ENCODE results near the gene NCBP2L. TPM values are rescaled to one million over a fixed set of nuclear protein-coding genes. Genes with fewer than 3 reads are reported as not detected.

NCBP2L gene
- total and polyA plus RNA-seq, 9 donors, result 0.20 to 1.6 (median 0.52) TPM; not detected in 1

DNA sequence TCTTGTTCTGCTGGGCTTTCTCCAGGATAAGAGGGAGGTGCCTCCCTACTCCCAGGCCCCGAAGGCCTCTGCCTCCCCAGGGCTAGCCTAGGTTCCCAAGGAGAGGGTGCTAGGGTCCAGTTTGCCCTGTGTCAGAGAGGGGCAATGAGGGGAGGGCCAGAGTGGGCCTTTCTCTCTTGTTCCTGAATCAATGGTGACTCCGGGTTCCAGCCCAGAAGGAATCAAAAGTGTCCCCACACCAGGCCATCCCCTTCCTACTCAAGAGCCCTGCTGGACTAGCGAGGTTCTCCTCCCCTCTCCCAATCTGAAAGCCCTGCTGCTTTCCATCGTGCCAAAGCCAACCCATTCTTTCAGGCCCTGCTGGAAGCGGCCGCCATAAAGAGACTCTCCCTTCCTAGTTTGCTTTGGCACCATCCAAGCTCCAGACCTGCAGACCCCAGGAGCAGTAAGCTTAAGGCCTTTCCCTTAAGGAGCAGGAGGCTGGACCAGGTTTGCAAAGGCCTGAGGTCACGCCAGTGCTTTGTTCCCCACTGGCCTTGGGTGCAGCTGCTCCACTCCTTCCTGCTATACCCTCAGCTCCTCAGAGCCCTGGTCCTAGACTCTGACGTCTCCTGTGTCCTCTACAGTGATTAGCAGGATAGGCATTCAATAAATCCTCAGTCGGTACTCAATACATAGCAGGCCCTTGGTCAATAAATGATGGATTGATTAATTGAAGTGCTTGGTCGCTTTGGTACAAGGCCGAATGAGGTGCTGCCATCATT lies 12.5 kb upstream of the NCBP2L start:
- Histone ChIP-seq H3K27me3 (no peaks in the 10 kb centered on the region), H3K9me3 (no peaks in the 10 kb centered on the region), H3K27ac (no peak overlapping the region), H3K4me1 (ENCODE audit: insufficient read depth) (no peaks in the 10 kb centered on the region), H3K4me3 (no peak overlapping the region), H3K36me3 (no peaks in the 10 kb centered on the region)
- 72 to 89% (median 86%) methylated on average over 11 of the region's 11 CpGs for WGBS, 3 donors
- TF ChIP-seq EP300 (IDR thresholded peaks at IDR 0.05), result no peak
- TF ChIP-seq, protein P1, sequence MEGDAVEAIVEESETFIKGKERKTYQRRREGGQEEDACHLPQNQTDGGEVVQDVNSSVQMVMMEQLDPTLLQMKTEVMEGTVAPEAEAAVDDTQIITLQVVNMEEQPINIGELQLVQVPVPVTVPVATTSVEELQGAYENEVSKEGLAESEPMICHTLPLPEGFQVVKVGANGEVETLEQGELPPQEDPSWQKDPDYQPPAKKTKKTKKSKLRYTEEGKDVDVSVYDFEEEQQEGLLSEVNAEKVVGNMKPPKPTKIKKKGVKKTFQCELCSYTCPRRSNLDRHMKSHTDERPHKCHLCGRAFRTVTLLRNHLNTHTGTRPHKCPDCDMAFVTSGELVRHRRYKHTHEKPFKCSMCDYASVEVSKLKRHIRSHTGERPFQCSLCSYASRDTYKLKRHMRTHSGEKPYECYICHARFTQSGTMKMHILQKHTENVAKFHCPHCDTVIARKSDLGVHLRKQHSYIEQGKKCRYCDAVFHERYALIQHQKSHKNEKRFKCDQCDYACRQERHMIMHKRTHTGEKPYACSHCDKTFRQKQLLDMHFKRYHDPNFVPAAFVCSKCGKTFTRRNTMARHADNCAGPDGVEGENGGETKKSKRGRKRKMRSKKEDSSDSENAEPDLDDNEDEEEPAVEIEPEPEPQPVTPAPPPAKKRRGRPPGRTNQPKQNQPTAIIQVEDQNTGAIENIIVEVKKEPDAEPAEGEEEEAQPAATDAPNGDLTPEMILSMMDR (IDR thresholded peaks at IDR 0.05), result no peak
- TF ChIP-seq POLR2A (IDR thresholded peaks at IDR 0.05), result no peak
- DNase-seq, result no peak
- intact Hi-C loops (cut with DNase I), result loop anchor here in 1 of 4 donors (5.0 kb wide), 1 partner anchor 33 kb away; no protein-coding TSS in a partner anchor

DNA sequence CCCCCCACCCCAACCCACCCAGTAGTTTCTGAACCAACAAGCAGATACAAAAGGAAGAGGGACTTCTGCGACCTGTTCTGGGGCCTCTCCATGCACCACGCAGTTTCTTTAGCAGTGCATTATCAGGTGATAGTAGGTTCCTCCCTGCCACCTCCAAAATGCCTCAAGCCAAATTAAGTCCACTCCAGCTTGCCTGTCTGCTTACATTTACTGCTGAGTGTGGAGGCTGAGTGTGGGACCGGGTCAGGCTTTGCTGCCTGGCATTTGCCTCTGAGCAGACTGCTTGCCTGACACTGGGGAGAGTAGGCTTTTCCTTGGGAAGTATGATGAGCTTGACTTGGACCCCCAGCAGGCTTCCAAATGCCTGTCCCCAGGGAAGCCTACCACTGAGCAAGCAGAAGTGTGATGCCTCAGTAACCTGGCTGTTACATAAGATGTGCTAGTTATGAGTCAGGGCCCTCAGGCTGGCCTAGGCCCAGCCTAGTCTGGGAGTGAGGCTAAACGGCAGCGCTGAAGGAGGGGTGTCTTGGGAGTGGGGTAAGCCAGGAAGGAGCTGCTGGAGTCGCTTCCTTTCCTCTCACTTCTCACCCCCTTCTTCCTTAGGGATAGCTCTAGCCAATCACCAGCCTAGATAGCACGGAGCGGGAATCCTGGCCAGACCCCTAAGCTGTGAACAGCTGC lies 10.9 kb upstream of the NCBP2L start:
- intact Hi-C loops (cut with DNase I), result loop anchor here in 1 of 4 donors (5.0 kb wide), 1 partner anchor 34 kb away; no protein-coding TSS in a partner anchor
- H3K27ac ChIP-seq, result peak overlapping the region in 1 of 2 donors; percentile 63
- 39 to 61% (median 41%) methylated on average over 8 of the region's 8 CpGs for WGBS, 3 donors
- no peak overlapping the region for H3K4me3 ChIP-seq
- no peaks in the 10 kb centered on the region for H3K4me1 ChIP-seq (ENCODE audit: insufficient read depth)
- no peaks in the 10 kb centered on the region for H3K36me3 ChIP-seq
- H3K27me3 ChIP-seq, result no peaks in the 10 kb centered on the region
- TF ChIP-seq, protein P1 (IDR thresholded peaks at IDR 0.05), result no peak
- no peak for TF ChIP-seq POLR2A (IDR thresholded peaks at IDR 0.05)
- TF ChIP-seq EP300 (IDR thresholded peaks at IDR 0.05), result no peak
- no peaks in the 10 kb centered on the region for H3K9me3 ChIP-seq
- peak; percentile 73 to 81 (median 79) for DNase-seq

DNA sequence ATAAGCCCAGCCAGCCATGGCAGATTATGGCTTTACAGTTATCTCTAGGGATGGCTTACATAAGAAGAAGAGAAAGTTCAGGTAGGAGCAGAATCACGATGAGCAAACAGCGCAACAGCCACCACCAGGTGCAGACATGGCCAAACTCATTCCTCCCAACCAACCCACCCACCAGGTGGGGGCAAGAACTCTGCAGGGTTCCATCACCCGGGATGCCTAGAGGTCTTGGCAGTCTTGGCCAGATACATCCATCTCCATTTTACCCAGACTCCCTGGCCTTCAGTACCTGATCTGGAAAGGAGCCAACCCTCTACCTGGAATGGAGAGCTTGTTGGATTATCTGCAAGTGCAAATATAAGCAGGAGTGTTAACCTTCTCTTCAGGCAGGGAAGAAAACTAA lies 9.5 kb upstream of the NCBP2L start:
- Histone ChIP-seq H3K4me3 (no peak overlapping the region), H3K4me1 (ENCODE audit: insufficient read depth) (no peaks in the 10 kb centered on the region)
- WGBS, 3 donors, result 75 to 92% (median 83%) methylated on average over 3 of the region's 3 CpGs

More for the DNA sequence above, 9.5 kb upstream of the NCBP2L start:
- H3K27ac ChIP-seq, result no peak overlapping the region
- intact Hi-C loops (cut with DNase I), result loop anchor here in 1 of 4 donors (5.0 kb wide), 1 partner anchor 36 kb away; no protein-coding TSS in a partner anchor
- no peaks in the 10 kb centered on the region for H3K36me3 ChIP-seq
- H3K27me3 ChIP-seq, result no peaks in the 10 kb centered on the region
- H3K9me3 ChIP-seq, result no peaks in the 10 kb centered on the region
- DNase-seq, result no peak
- no peak for TF ChIP-seq POLR2A (IDR thresholded peaks at IDR 0.05)
- TF ChIP-seq, protein P1 (IDR thresholded peaks at IDR 0.05), result no peak
- TF ChIP-seq EP300 (IDR thresholded peaks at IDR 0.05), result no peak

All from ovary (tissue), 9 donors.